MM.1S (cell line): ENCODE measurements around the gene BRINP1.

Experiments used
- DNase-seq: peaks from one replicate; pipeline ENCODE4 v3.0.0-alpha.2; 2015
- H2AFZ ChIP-seq: fragments of 300-600 bp; sonication (generic); 2 replicates; pipeline ENCODE4 v1.6.0; 2016; ENCODE audit warnings: antibody characterized with exemption, low read length
- H3F3A ChIP-seq: fragments of 300-600 bp; sonication (generic); 2 replicates; pipeline ENCODE4 v1.6.1; 2016; ENCODE audit warnings: mild to moderate bottlenecking, antibody characterized with exemption, low read length, moderate library complexity, mixed read lengths; ENCODE audit not compliant: insufficient read depth
- H3K27ac ChIP-seq: fragments of 300-600 bp; sonication (generic); 2 replicates; pipeline ENCODE4 v1.5.1; 2016; ENCODE audit warnings: mild to moderate bottlenecking, low read length
- H3K27me3 ChIP-seq: fragments of 300-600 bp; sonication (generic); replicated peaks from 2 replicates; pipeline ENCODE4 v1.6.0; 2016; ENCODE audit warnings: low read length; ENCODE audit not compliant: insufficient read depth
- H3K36me3 ChIP-seq: fragments of 300-600 bp; sonication (generic); replicated peaks from 2 replicates; pipeline ENCODE4 v1.6.1; 2016; ENCODE audit warnings: mild to moderate bottlenecking, low read length, mixed read lengths; ENCODE audit not compliant: insufficient read depth
- H3K4me1 ChIP-seq: fragments of 300-600 bp; sonication (generic); 2 replicates; pipeline ENCODE4 v1.6.1; 2016; ENCODE audit warnings: low read length, mixed read lengths
- H3K4me2 ChIP-seq: fragments of 300-600 bp; sonication (generic); 2 replicates; pipeline ENCODE4 v1.6.0; 2016; ENCODE audit warnings: low read depth, low read length
- H3K4me3 ChIP-seq: fragments of 300-600 bp; sonication (generic); 2 replicates; pipeline ENCODE4 v1.5.1; 2016; ENCODE audit warnings: low read length, mixed read lengths
- H3K79me2 ChIP-seq: fragments of 300-600 bp; sonication (generic); 2 replicates; pipeline ENCODE4 v1.6.1; 2016; ENCODE audit warnings: mixed run types, low read length, mixed read lengths
- H3K9ac ChIP-seq: fragments of 300-600 bp; sonication (generic); 2 replicates; pipeline ENCODE4 v1.6.1; 2016; ENCODE audit warnings: low read length, mixed read lengths
- H3K9me2 ChIP-seq: fragments of 300-600 bp; sonication (generic); replicated peaks from 2 replicates; pipeline ENCODE4 v1.6.1; 2016; ENCODE audit warnings: mild to moderate bottlenecking, low read length, mixed read lengths; ENCODE audit not compliant: insufficient read depth
- H3K9me3 ChIP-seq: fragments of 300-600 bp; sonication (generic); replicated peaks from 2 replicates; pipeline ENCODE4 v1.6.1; 2016; ENCODE audit warnings: mild to moderate bottlenecking, low read length, mixed read lengths; ENCODE audit not compliant: insufficient read depth
- H4K20me1 ChIP-seq: fragments of 300-600 bp; sonication (generic); 2 replicates; pipeline ENCODE4 v1.6.1; 2016; ENCODE audit warnings: mild to moderate bottlenecking, low read length, moderate library complexity, mixed read lengths; ENCODE audit not compliant: insufficient read depth
- CTCF ChIP-seq: fragments of 300-600 bp; sonication (generic); IDR thresholded peaks from 2 replicates; pipeline ENCODE4 v1.5.1; 2016; ENCODE audit warnings: antibody characterized with exemption, low read length, mixed read lengths
- EZH2 ChIP-seq: fragments of 300-600 bp; sonication (generic); optimal IDR thresholded peaks from 2 replicates; pipeline ENCODE3; 2017; ENCODE audit warnings: low read depth, mild to moderate bottlenecking, antibody characterized with exemption, low read length, mixed read lengths
- EZH2phosphoT487 ChIP-seq: fragments of 300-600 bp; sonication (generic); IDR thresholded peaks from 2 replicates; pipeline ENCODE4 v1.6.1; 2018; ENCODE audit warnings: antibody characterized with exemption, low read length

The BRINP1 gene

GRCh38 chr9:119322184-119322583, 47.1 kb downstream of the BRINP1 start:
- Histone ChIP-seq H3K79me2 (no peaks in the 10 kb centered on the region), H3K27ac (no peak overlapping the region), H3K36me3 (no peaks in the 10 kb centered on the region), H3F3A (no peaks in the 10 kb centered on the region), H3K4me2 (no peak overlapping the region), H4K20me1 (no peaks in the 10 kb centered on the region), H3K9ac (no peak overlapping the region), H3K9me2 (no peaks in the 10 kb centered on the region), H3K9me3 (no peaks in the 10 kb centered on the region), H3K4me3 (no peak overlapping the region), H3K4me1 (no peaks in the 10 kb centered on the region), H2AFZ (no peak overlapping the region), H3K27me3 (no peaks in the 10 kb centered on the region)
- TF ChIP-seq CTCF (no peak), EZH2phosphoT487 (no peak), EZH2 (no peak)
- DNase-seq: no peak

DNA sequence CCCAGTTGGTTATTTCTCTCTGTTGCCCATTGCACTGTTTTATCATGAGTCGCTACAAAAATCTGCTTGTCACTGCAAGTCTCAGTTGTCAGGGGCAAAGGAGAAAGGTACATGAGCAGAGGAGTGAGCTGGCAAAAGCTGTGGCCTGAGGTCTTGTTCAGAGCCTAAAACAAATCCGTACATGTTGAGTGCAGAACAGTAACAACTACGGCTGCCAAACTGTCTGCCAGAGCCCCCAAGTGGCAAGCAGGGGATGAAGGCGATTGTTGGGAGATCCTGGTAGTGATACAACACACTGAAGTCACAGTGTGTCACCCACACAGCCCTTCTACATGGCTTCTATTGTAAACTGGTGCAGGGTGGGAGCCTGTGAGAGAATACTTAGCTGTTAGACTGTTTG, 50.9 kb downstream of the BRINP1 start:
- Histone ChIP-seq H3K9me2 (no peaks in the 10 kb centered on the region), H4K20me1 (no peaks in the 10 kb centered on the region), H3K4me3 (no peak overlapping the region), H2AFZ (no peak overlapping the region), H3K27me3 (no peaks in the 10 kb centered on the region), H3K9ac (no peak overlapping the region), H3K27ac (no peak overlapping the region), H3F3A (no peaks in the 10 kb centered on the region), H3K4me2 (no peak overlapping the region), H3K36me3 (no peaks in the 10 kb centered on the region), H3K9me3 (no peaks in the 10 kb centered on the region), H3K4me1 (no peaks in the 10 kb centered on the region), H3K79me2 (no peaks in the 10 kb centered on the region)
- TF ChIP-seq EZH2phosphoT487: no peak
- TF ChIP-seq CTCF: no peak
- no peak for TF ChIP-seq EZH2
- DNase-seq: no peak

GRCh38 chr9:119313846-119314245, 55.4 kb downstream of the BRINP1 start:
- no peaks in the 10 kb centered on the region for H3F3A ChIP-seq
- H3K27ac ChIP-seq: no peak overlapping the region
- H3K36me3 ChIP-seq: no peaks in the 10 kb centered on the region
- TF ChIP-seq EZH2phosphoT487: no peak
- no peak for TF ChIP-seq CTCF
- no peak for TF ChIP-seq EZH2
- H3K9me3 ChIP-seq: no peaks in the 10 kb centered on the region
- H3K4me3 ChIP-seq: no peak overlapping the region
- H2AFZ ChIP-seq: no peak overlapping the region
- no peaks in the 10 kb centered on the region for H3K9me2 ChIP-seq
- no peaks in the 10 kb centered on the region for H3K4me1 ChIP-seq
- no peaks in the 10 kb centered on the region for H4K20me1 ChIP-seq
- no peak overlapping the region for H3K4me2 ChIP-seq
- H3K79me2 ChIP-seq: no peaks in the 10 kb centered on the region
- H3K9ac ChIP-seq: no peak overlapping the region
- no peak for DNase-seq
- H3K27me3 ChIP-seq: no peaks in the 10 kb centered on the region
